ENCODE results near the gene ERMAP.

The ERMAP gene

GRCh38 chr1:42846257-42847110, 29.6 kb downstream of the ERMAP start, which contains the start of gene ZNF691:
Gene ZNF691 (plus strand): TSS chr1:42846613. CDS start chr1:42849659, 3,046 bp downstream.
- H3K27ac ChIP-seq, result peak within 1 kb of the TSS; percentile 46
- peak within 1 kb of the TSS; percentile 86 for H3K4me3 ChIP-seq (ENCODE audit: low read depth, low read length)
- no peaks in the 10 kb centered on the region for H3K27me3 ChIP-seq (replicated peaks)
- TF ChIP-seq CTCF (IDR thresholded peaks at IDR 0.05; ENCODE audit: low read depth, low read length, missing control alignments), result peak; percentile 69
- peak; percentile 99 for DNase-seq
- peaks cover 12% of the 10 kb centered on the region for H3K36me3 ChIP-seq (replicated peaks)
- in situ Hi-C loops (cut with HindIII; ENCODE audit: low pct_ligation_motif_present, low sequenced_read_pairs), result no loop called here

GRCh38 chr1:42847111-42847595, 30.2 kb downstream of the ERMAP start:
- Histone ChIP-seq H3K36me3 (replicated peaks) (peaks cover 14% of the 10 kb centered on the region), H3K27me3 (replicated peaks) (no peaks in the 10 kb centered on the region), H3K27ac (no peak overlapping the region), H3K4me3 (ENCODE audit: low read depth, low read length) (peak overlapping the region; percentile 86)
- in situ Hi-C loops (cut with HindIII; ENCODE audit: low pct_ligation_motif_present, low sequenced_read_pairs), result no loop called here
- DNase-seq, result no peak
- no peak for TF ChIP-seq CTCF (IDR thresholded peaks at IDR 0.05; ENCODE audit: low read depth, low read length, missing control alignments)

GRCh38 chr1:42847721-42848460, 31.0 kb downstream of the ERMAP start:
- no peak overlapping the region for H3K27ac ChIP-seq
- in situ Hi-C loops (cut with HindIII; ENCODE audit: low pct_ligation_motif_present, low sequenced_read_pairs), result no loop called here
- TF ChIP-seq CTCF (IDR thresholded peaks at IDR 0.05; ENCODE audit: low read depth, low read length, missing control alignments), result no peak
- no peak for DNase-seq
- no peaks in the 10 kb centered on the region for H3K27me3 ChIP-seq (replicated peaks)
- peaks cover 14% of the 10 kb centered on the region for H3K36me3 ChIP-seq (replicated peaks)
- no peak overlapping the region for H3K4me3 ChIP-seq (ENCODE audit: low read depth, low read length)

GRCh38 chr1:42848823-42849537, 32.1 kb downstream of the ERMAP start:
- H3K36me3 ChIP-seq (replicated peaks), result peaks cover 14% of the 10 kb centered on the region
- no peak overlapping the region for H3K4me3 ChIP-seq (ENCODE audit: low read depth, low read length)
- no peak overlapping the region for H3K27ac ChIP-seq
- no peaks in the 10 kb centered on the region for H3K27me3 ChIP-seq (replicated peaks)
- DNase-seq, result no peak
- no peak for TF ChIP-seq CTCF (IDR thresholded peaks at IDR 0.05; ENCODE audit: low read depth, low read length, missing control alignments)
- in situ Hi-C loops (cut with HindIII; ENCODE audit: low pct_ligation_motif_present, low sequenced_read_pairs), result no loop called here

GRCh38 chr1:42849944-42850343, 33.0 kb downstream of the ERMAP start:
- in situ Hi-C loops (cut with HindIII; ENCODE audit: low pct_ligation_motif_present, low sequenced_read_pairs), result no loop called here
- Histone ChIP-seq H3K36me3 (replicated peaks) (peaks cover 14% of the 10 kb centered on the region), H3K27ac (no peak overlapping the region), H3K27me3 (replicated peaks) (no peaks in the 10 kb centered on the region), H3K4me3 (ENCODE audit: low read depth, low read length) (no peak overlapping the region)
- DNase-seq, result no peak
- no peak for TF ChIP-seq CTCF (IDR thresholded peaks at IDR 0.05; ENCODE audit: low read depth, low read length, missing control alignments)

Measured in brain microvascular endothelial cell (primary cell).